GM21786 (cell line): ENCODE results near the gene PDGFD.

Experiments
- ATAC-seq: cut with Tn5 transposase; IDR thresholded peaks from one replicate; pipeline ENCODE4 v1.9.1; 2021; ENCODE audit not compliant: unreplicated experiment

PDGFD gene

GRCh38 chr11:104164028-104164520 is at the start of gene PDGFD:
PDGFD (minus strand) TSS chr11:104164147.
- peak; percentile 86 for ATAC-seq

GRCh38 chr11:104206936-104207335 is 43.0 kb upstream of the PDGFD start:
- ATAC-seq, result no peak

GRCh38 chr11:104205838-104206237 is 41.9 kb upstream of the PDGFD start:
- no peak for ATAC-seq

GRCh38 chr11:104200688-104201087 is 36.7 kb upstream of the PDGFD start:
- no peak for ATAC-seq

GRCh38 chr11:104199053-104199452 is 35.1 kb upstream of the PDGFD start:
- no peak for ATAC-seq

GRCh38 chr11:104198576-104198975 is 34.6 kb upstream of the PDGFD start:
- no peak for ATAC-seq

GRCh38 chr11:104191124-104191523 is 27.2 kb upstream of the PDGFD start:
- ATAC-seq, result no peak

GRCh38 chr11:104183593-104183992 is 19.6 kb upstream of the PDGFD start:
- no peak for ATAC-seq

- no peak for ATAC-seq
Observed at GRCh38 chr11:104175769-104176168, 11.8 kb upstream of the PDGFD start.

- no peak for ATAC-seq
Observed at GRCh38 chr11:104169091-104169490, 5.1 kb upstream of the PDGFD start.

- ATAC-seq, result no peak
Observed at GRCh38 chr11:104165014-104165413, 1.1 kb upstream of the PDGFD start.

- ATAC-seq, result no peak
Observed at GRCh38 chr11:104163100-104164027, 583 bp downstream of the PDGFD start.

GRCh38 chr11:104161751-104162450 is 2.0 kb downstream of the PDGFD start:
- no peak for ATAC-seq

- no peak for ATAC-seq
Observed at GRCh38 chr11:104159356-104159755, 4.6 kb downstream of the PDGFD start.

- ATAC-seq, result no peak
Observed at GRCh38 chr11:104155375-104155774, 8.6 kb downstream of the PDGFD start.

GRCh38 chr11:104154296-104154695 is 9.7 kb downstream of the PDGFD start:
- no peak for ATAC-seq

GRCh38 chr11:104152941-104153505 is 10.9 kb downstream of the PDGFD start:
- peak; percentile 37 for ATAC-seq

GRCh38 chr11:104151404-104152204 is 12.3 kb downstream of the PDGFD start:
- ATAC-seq, result no peak

GRCh38 chr11:104148706-104149105 is 15.2 kb downstream of the PDGFD start:
- no peak for ATAC-seq

GRCh38 chr11:104148074-104148473 is 15.9 kb downstream of the PDGFD start:
- no peak for ATAC-seq

GRCh38 chr11:104146943-104147342 is 17.0 kb downstream of the PDGFD start:
- no peak for ATAC-seq
